DND-41 (cell line): Measurements from ENCODE around the gene ATP6V0C.

Experiments
- ATAC-seq: fragments of 200-7000 bp; cut with Tn5 transposase; 3 replicates; pipeline ENCODE4 v1.9.1; 2021; ENCODE audit warnings: low read depth; ENCODE audit not compliant: insufficient read depth
- DNase-seq: peaks from one replicate; pipeline ENCODE4 v3.0.0-alpha.2; 2020
- H2AFZ ChIP-seq: 2 replicates; pipeline ENCODE4 v1.6.0; 2012; ENCODE audit warnings: low read depth, low read length
- H3K27ac ChIP-seq: 2 replicates; pipeline ENCODE4 v1.5.1; 2012; ENCODE audit warnings: low read length, inconsistent platforms
- H3K27me3 ChIP-seq: fragments of 200-600 bp; sonication (generic); 2 replicates; pipeline ENCODE4 v1.6.0; 2012; ENCODE audit warnings: low read length, mild to moderate bottlenecking, inconsistent platforms; ENCODE audit not compliant: insufficient read depth, poor library complexity
- H3K36me3 ChIP-seq: 2 replicates; pipeline ENCODE4 v1.5.1; 2012; ENCODE audit warnings: low read length, inconsistent platforms; ENCODE audit not compliant: insufficient read depth
- H3K4me1 ChIP-seq: 2 replicates; pipeline ENCODE4 v1.5.1; 2012; ENCODE audit warnings: mild to moderate bottlenecking, low read length; ENCODE audit not compliant: insufficient read depth
- H3K4me2 ChIP-seq: 2 replicates; pipeline ENCODE4 v1.6.0; 2012; ENCODE audit warnings: mild to moderate bottlenecking, moderate library complexity, low read length, inconsistent platforms; ENCODE audit not compliant: insufficient read depth
- H3K4me3 ChIP-seq, 2 experiments: fragments of 200-600 bp in 1 of 2; shearing (Covaris generic) in 1 of 2; 2 replicates each; pipeline ENCODE4 v1.5.1; 2012 to 2016; ENCODE audit warnings: inconsistent platforms in 2 of 2, low read length in 2 of 2, mild to moderate bottlenecking in 2 of 2, low read depth in 1 of 2, moderate library complexity in 1 of 2
- H3K79me2 ChIP-seq: 2 replicates; pipeline ENCODE4 v1.6.0; 2012; ENCODE audit warnings: low read length, inconsistent platforms; ENCODE audit not compliant: insufficient read depth
- H3K9ac ChIP-seq: 2 replicates; pipeline ENCODE4 v1.6.0; 2012; ENCODE audit warnings: low read depth, mild to moderate bottlenecking, inconsistent platforms, low read length, moderate library complexity
- H3K9me3 ChIP-seq: 2 replicates; pipeline ENCODE4 v1.5.1; 2012; ENCODE audit warnings: low read length, moderate library complexity, mild to moderate bottlenecking, inconsistent platforms; ENCODE audit not compliant: insufficient read depth, severe bottlenecking
- H4K20me1 ChIP-seq: 2 replicates; pipeline ENCODE4 v1.6.0; 2012; ENCODE audit warnings: low read length; ENCODE audit not compliant: insufficient read depth
- CTCF ChIP-seq: IDR thresholded peaks from 2 replicates; pipeline ENCODE4 v1.5.1; 2012; ENCODE audit warnings: borderline replicate concordance, low read length, moderate library complexity, mild to moderate bottlenecking; ENCODE audit not compliant: poor library complexity, severe bottlenecking; ENCODE audit errors: extremely low read depth
- EZH2 ChIP-seq: IDR thresholded peaks from 3 replicates; pipeline ENCODE4 v1.6.1; 2012; ENCODE audit warnings: borderline replicate concordance, low read depth, mild to moderate bottlenecking, moderate library complexity, low read length, inconsistent platforms; ENCODE audit not compliant: severe bottlenecking

The ATP6V0C gene

GRCh38 chr16:2494616-2495015 is 19.1 kb upstream of the ATP6V0C start:
- H3K9ac ChIP-seq, result no peak overlapping the region
- no peak overlapping the region for H3K4me2 ChIP-seq
- peaks cover 46% of the 10 kb centered on the region for H3K36me3 ChIP-seq
- TF ChIP-seq EZH2, result no peak
- no peak for TF ChIP-seq CTCF
- H3K9me3 ChIP-seq, result no peaks in the 10 kb centered on the region
- peaks cover 26% of the 10 kb centered on the region for H4K20me1 ChIP-seq
- H3K27ac ChIP-seq, result no peak overlapping the region
- peaks cover 20% of the 10 kb centered on the region; the same call in 1 of the 2 replicates for H3K79me2 ChIP-seq
- no peak for ATAC-seq
- H3K27me3 ChIP-seq, result no peaks in the 10 kb centered on the region
- H2AFZ ChIP-seq, result no peak overlapping the region
- no peak for DNase-seq
- no peaks in the 10 kb centered on the region for H3K4me1 ChIP-seq
- H3K4me3 ChIP-seq, result no peak overlapping the region

GRCh38 chr16:2495041-2495440 is 18.7 kb upstream of the ATP6V0C start:
- no peak overlapping the region for H3K9ac ChIP-seq
- no peak overlapping the region for H2AFZ ChIP-seq
- H3K4me1 ChIP-seq, result no peaks in the 10 kb centered on the region

GRCh38 chr16:2496223-2497115 is 17.3 kb upstream of the ATP6V0C start:
- no peak overlapping the region for H3K27ac ChIP-seq
- no peak for DNase-seq
- H4K20me1 ChIP-seq, result peaks cover 22% of the 10 kb centered on the region
- no peaks in the 10 kb centered on the region for H3K9me3 ChIP-seq
- H3K4me1 ChIP-seq, result peaks cover 7% of the 10 kb centered on the region
- peaks cover 51% of the 10 kb centered on the region for H3K36me3 ChIP-seq
- no peak overlapping the region for H3K4me2 ChIP-seq
- H2AFZ ChIP-seq, result no peak overlapping the region
- peaks cover 10% of the 10 kb centered on the region; the same call in 1 of the 2 replicates for H3K79me2 ChIP-seq
- H3K4me3 ChIP-seq, result no peak overlapping the region
- H3K9ac ChIP-seq, result no peak overlapping the region
- TF ChIP-seq CTCF (no peak), EZH2 (no peak)
- no peaks in the 10 kb centered on the region for H3K27me3 ChIP-seq
- ATAC-seq, result no peak

More at GRCh38 chr16:2495041-2495440, 18.7 kb upstream of the ATP6V0C start:
- H3K4me3 ChIP-seq, result no peak overlapping the region
- H3K9me3 ChIP-seq, result no peaks in the 10 kb centered on the region
- TF ChIP-seq EZH2 (no peak), CTCF (no peak)
- ATAC-seq, result no peak
- no peaks in the 10 kb centered on the region for H3K27me3 ChIP-seq
- H3K36me3 ChIP-seq, result peaks cover 47% of the 10 kb centered on the region
- no peak overlapping the region for H3K4me2 ChIP-seq
- no peak overlapping the region for H3K27ac ChIP-seq
- no peak for DNase-seq
- peaks cover 15% of the 10 kb centered on the region; the same call in 1 of the 2 replicates for H3K79me2 ChIP-seq
- H4K20me1 ChIP-seq, result peaks cover 22% of the 10 kb centered on the region
